ENCODE results near the gene MCM9.
"Not testable (repeated sequence)": the region's sequence is repeated elsewhere in the genome, so short reads cannot be mapped to it uniquely, and the experiment has no call there.

Gene MCM9

GRCh38 chr6:118862443-118862842 is 72.5 kb downstream of the MCM9 start:
- no peak for DNase-seq (ENCODE audit: low spot score)

- no peak for DNase-seq (ENCODE audit: low spot score)
These were observed 74.1 kb downstream of the MCM9 start for GRCh38 chr6:118860880-118861279.

- DNase-seq (ENCODE audit: low spot score) = no peak
These were observed 74.6 kb downstream of the MCM9 start for GRCh38 chr6:118860363-118860762.

- no peak for DNase-seq (ENCODE audit: low spot score)
These were observed 75.4 kb downstream of the MCM9 start for GRCh38 chr6:118859517-118860064.

GRCh38 chr6:118856301-118856700 is 78.7 kb downstream of the MCM9 start:
- no peak for DNase-seq (ENCODE audit: low spot score)

- no peak for DNase-seq (ENCODE audit: low spot score)
These were observed 81.6 kb downstream of the MCM9 start for GRCh38 chr6:118853408-118853807.

- no peak for DNase-seq (ENCODE audit: low spot score)
These were observed 90.0 kb downstream of the MCM9 start for GRCh38 chr6:118844915-118845314.

- no peak for DNase-seq (ENCODE audit: low spot score)
These were observed 91.1 kb downstream of the MCM9 start for GRCh38 chr6:118843685-118844390.

GRCh38 chr6:118830691-118831090 is 104.3 kb downstream of the MCM9 start:
- DNase-seq (ENCODE audit: low spot score) = no peak

GRCh38 chr6:118829817-118830478 is 105.0 kb downstream of the MCM9 start:
- DNase-seq (ENCODE audit: low spot score) = no peak

GRCh38 chr6:118826096-118826495 is 108.9 kb downstream of the MCM9 start:
- no peak for DNase-seq (ENCODE audit: low spot score)

- no peak for DNase-seq (ENCODE audit: low spot score)
These were observed 109.3 kb downstream of the MCM9 start for GRCh38 chr6:118825661-118826060.

- DNase-seq (ENCODE audit: low spot score) = no peak
These were observed 119.5 kb downstream of the MCM9 start for GRCh38 chr6:118815495-118815894.

GRCh38 chr6:118813775-118814174 is 121.2 kb downstream of the MCM9 start:
- no peak for DNase-seq (ENCODE audit: low spot score)

GRCh38 chr6:118812970-118813369 is 122.0 kb downstream of the MCM9 start:
- DNase-seq (ENCODE audit: low spot score) = no peak

- no peak for DNase-seq (ENCODE audit: low spot score)
These were observed 124.4 kb downstream of the MCM9 start for GRCh38 chr6:118810420-118811027.

- no peak for DNase-seq (ENCODE audit: low spot score)
These were observed 125.9 kb downstream of the MCM9 start for GRCh38 chr6:118808793-118809638.

GRCh38 chr6:118804091-118804490 is 130.9 kb downstream of the MCM9 start:
- DNase-seq (ENCODE audit: low spot score) = no peak

- no peak for DNase-seq (ENCODE audit: low spot score)
These were observed 133.7 kb downstream of the MCM9 start for GRCh38 chr6:118801257-118801656.

GRCh38 chr6:118800394-118801071 is 134.4 kb downstream of the MCM9 start:
- DNase-seq (ENCODE audit: low spot score) = peak; percentile 64

GRCh38 chr6:118799826-118800225 is 135.1 kb downstream of the MCM9 start:
- no peak for DNase-seq (ENCODE audit: low spot score)

- DNase-seq (ENCODE audit: low spot score) = not testable (repeated sequence)
These were observed 138.4 kb downstream of the MCM9 start for GRCh38 chr6:118796548-118796947.
